Hepatocyte (in vitro differentiated cells): ENCODE data around the gene SMDT1. TPM values are rescaled to one million over a fixed set of nuclear protein-coding genes. Genes with fewer than 3 reads are reported as not detected.
"Not testable (repeated sequence)": the region's sequence is repeated elsewhere in the genome, so short reads cannot be mapped to it uniquely, and the experiment has no call there.

ENCODE experiments used
- DNase-seq: peaks from one replicate; pipeline ENCODE4 v3.0.0-alpha.2; 2016; ENCODE audit warnings: low spot score
- H2AFZ ChIP-seq: fragments of 200-600 bp; sonication (generic); 2 replicates; pipeline ENCODE4 v1.6.0; 2016; ENCODE audit warnings: antibody characterized with exemption, mild to moderate bottlenecking
- H3K27ac ChIP-seq: fragments of 200-600 bp; sonication (generic); 2 replicates; pipeline ENCODE4 v1.5.1; 2016; ENCODE audit warnings: mild to moderate bottlenecking
- H3K27me3 ChIP-seq: fragments of 200-600 bp; sonication (generic); 2 replicates; pipeline ENCODE4 v1.6.1; 2016
- H3K36me3 ChIP-seq: fragments of 200-600 bp; sonication (generic); replicated peaks from 2 replicates; pipeline ENCODE4 v1.5.1; 2016; ENCODE audit warnings: low read depth; ENCODE audit not compliant: insufficient read depth
- H3K4me1 ChIP-seq: fragments of 200-600 bp; sonication (generic); 2 replicates; pipeline ENCODE4 v1.5.1; 2016; ENCODE audit warnings: mild to moderate bottlenecking, moderate library complexity; ENCODE audit not compliant: insufficient read depth
- H3K4me2 ChIP-seq: fragments of 200-600 bp; sonication (generic); 2 replicates; pipeline ENCODE4 v1.6.0; 2016
- H3K4me3 ChIP-seq: fragments of 200-600 bp; sonication (generic); 2 replicates; pipeline ENCODE4 v1.5.1; 2016; ENCODE audit warnings: mild to moderate bottlenecking
- H3K79me2 ChIP-seq: fragments of 200-600 bp; sonication (generic); 2 replicates; pipeline ENCODE4 v1.6.0; 2017; ENCODE audit warnings: mild to moderate bottlenecking
- H3K9me2 ChIP-seq: fragments of 200-600 bp; sonication (generic); replicated peaks from 2 replicates; pipeline ENCODE4 v1.6.0; 2017; ENCODE audit warnings: mild to moderate bottlenecking; ENCODE audit not compliant: insufficient read depth
- H3K9me3 ChIP-seq: fragments of 200-600 bp; sonication (generic); 2 replicates; pipeline ENCODE4 v1.5.1; 2016; ENCODE audit warnings: low read depth, mild to moderate bottlenecking
- H4K20me1 ChIP-seq: fragments of 200-600 bp; sonication (generic); 2 replicates; pipeline ENCODE4 v1.6.0; 2016; ENCODE audit warnings: mild to moderate bottlenecking; ENCODE audit not compliant: insufficient read depth, poor library complexity, severe bottlenecking
- CTCF ChIP-seq: fragments of 200-600 bp; sonication (generic); IDR thresholded peaks from 2 replicates; pipeline ENCODE4 v1.5.1; 2016; ENCODE audit warnings: antibody characterized with exemption, mild to moderate bottlenecking; ENCODE audit not compliant: poor library complexity
- EZH2 ChIP-seq: fragments of 200-600 bp; sonication (generic); IDR thresholded peaks from 2 replicates; pipeline ENCODE4 v1.6.1; 2016; ENCODE audit warnings: antibody characterized with exemption, mild to moderate bottlenecking, borderline replicate concordance
- EZH2phosphoT487 ChIP-seq: fragments of 200-600 bp; sonication (generic); IDR thresholded peaks from one replicate; pipeline ENCODE4 v1.6.1; 2018; ENCODE audit warnings: antibody characterized with exemption, mild to moderate bottlenecking, low read depth, moderate library complexity; ENCODE audit not compliant: unreplicated experiment, severe bottlenecking
- WGBS: methylation state at CpG from one replicate; pipeline ENCODE4 v1.1.6; 2016; ENCODE audit warnings: low lambda C conversion rate; ENCODE audit errors: missing lambda C conversion rate; 5-methylcytosine and 5-hydroxymethylcytosine counted together
- polyA plus RNA-seq: library from polyadenylated mRNA; unstranded; fragments of >200 nt; fragmentation: Nextera tagmentation; extraction: Ambion mirVana; gene quantifications from 2 replicates; pipeline ENCODE4 v1.2.1, GENCODE V29; 2016
- small RNA-seq: library from RNA; depleted of rRNA; stranded (forward); fragments of <200 nt; gene quantifications from one replicate; pipeline ENCODE3, GENCODE V24; 2014
- total RNA-seq: library from RNA; depleted of rRNA; stranded (reverse); fragments of >200 nt; gene quantifications from 2 replicates; pipeline ENCODE4 v1.2.3, GENCODE V29; 2014

SMDT1 gene
- total and polyA plus RNA-seq, 2 experiments from 2014 or later: 10.8 to 145 TPM

GRCh38 chr22:42130182-42130581, 50.7 kb downstream of the SMDT1 start:
- H4K20me1 ChIP-seq, H3K27ac ChIP-seq, H3K4me1 ChIP-seq, H3K9me2 ChIP-seq, H3K79me2 ChIP-seq, H3K4me3 ChIP-seq, H3K4me2 ChIP-seq, H3K9me3 ChIP-seq, DNase-seq, H2AFZ ChIP-seq, H3K27me3 ChIP-seq, H3K36me3 ChIP-seq: not testable (repeated sequence)
- no CpG with 5 or more reads among the region's 7 CpGs for WGBS

- H3K9me2 ChIP-seq, H4K20me1 ChIP-seq, H2AFZ ChIP-seq, H3K4me2 ChIP-seq, H3K27ac ChIP-seq, H3K27me3 ChIP-seq, H3K9me3 ChIP-seq, H3K4me3 ChIP-seq, H3K36me3 ChIP-seq, H3K4me1 ChIP-seq, H3K79me2 ChIP-seq, DNase-seq: not testable (repeated sequence)
- WGBS: 93% methylated on average over 13 of the region's 14 CpGs
These were observed 51.3 kb downstream of the SMDT1 start, which contains the start of gene CYP2D6 for GRCh38 chr22:42130639-42131431. CYP2D6 (minus strand) TSS chr22:42130810; CDS start chr22:42130791, 19 bp downstream.

GRCh38 chr22:42131562-42131961, 52.1 kb downstream of the SMDT1 start:
- H3K9me2 ChIP-seq: no peaks in the 10 kb centered on the region
- H4K20me1 ChIP-seq: no peaks in the 10 kb centered on the region
- TF ChIP-seq EZH2phosphoT487 (no peak), CTCF (no peak), EZH2 (no peak)
- H3K36me3 ChIP-seq: no peaks in the 10 kb centered on the region
- no peaks in the 10 kb centered on the region for H3K9me3 ChIP-seq
- 74% methylated on average over 8 of the region's 8 CpGs for WGBS
- no peak overlapping the region for H2AFZ ChIP-seq
- H3K79me2 ChIP-seq: no peaks in the 10 kb centered on the region
- no peaks in the 10 kb centered on the region for H3K4me1 ChIP-seq
- no peaks in the 10 kb centered on the region for H3K27me3 ChIP-seq
- no peak for DNase-seq
- no peak overlapping the region for H3K4me2 ChIP-seq
- no peak overlapping the region for H3K4me3 ChIP-seq
- no peak overlapping the region for H3K27ac ChIP-seq

- Histone ChIP-seq H3K79me2 (no peaks in the 10 kb centered on the region), H3K27me3 (no peaks in the 10 kb centered on the region), H4K20me1 (no peaks in the 10 kb centered on the region), H3K36me3 (no peaks in the 10 kb centered on the region), H3K4me3 (no peak overlapping the region), H3K4me1 (no peaks in the 10 kb centered on the region), H3K27ac (no peak overlapping the region), H3K9me2 (no peaks in the 10 kb centered on the region), H3K9me3 (no peaks in the 10 kb centered on the region), H3K4me2 (no peak overlapping the region), H2AFZ (no peak overlapping the region)
- WGBS: 89% methylated on average over 12 of the region's 13 CpGs
- DNase-seq: no peak
- no peak for TF ChIP-seq CTCF
- no peak for TF ChIP-seq EZH2phosphoT487
- TF ChIP-seq EZH2: no peak
These were observed 53.0 kb downstream of the SMDT1 start for GRCh38 chr22:42132457-42132856.

Small RNA genes lying within 50 kb of the gene (small RNA-seq; reads per million reads assigned to genes)
- not detected for gene SNORD13P1

Other genes starting within 250 kb of the SMDT1 start
- 109 and 114 TPM in 2 replicates for gene SREBF2, start 246.6 kb upstream of the SMDT1 start, total RNA-seq
- gene SREBF2, start 246.6 kb upstream of the SMDT1 start, polyA plus RNA-seq: 96.3 and 113 TPM in 2 replicates
- gene SHISA8, start 164.6 kb upstream of the SMDT1 start, total RNA-seq: not detected in 2 replicates
- gene SHISA8, start 164.6 kb upstream of the SMDT1 start, polyA plus RNA-seq: 0.33 TPM in 1 of 2 replicates, not detected in the other
- gene TNFRSF13C, start 152.9 kb upstream of the SMDT1 start, total RNA-seq: 0.07 and 0.12 TPM in 2 replicates
- gene TNFRSF13C, start 152.9 kb upstream of the SMDT1 start, polyA plus RNA-seq: 0.18 and 0.52 TPM in 2 replicates
- 6.7 and 8.1 TPM in 2 replicates for gene CENPM, start 132.5 kb upstream of the SMDT1 start, total RNA-seq
- gene CENPM, start 132.5 kb upstream of the SMDT1 start, polyA plus RNA-seq: 13.4 and 14.9 TPM in 2 replicates
- 1.5 and 2.2 TPM in 2 replicates for gene SEPTIN3, start 110.3 kb upstream of the SMDT1 start, total RNA-seq
- gene SEPTIN3, start 110.3 kb upstream of the SMDT1 start, polyA plus RNA-seq: 1.5 and 1.6 TPM in 2 replicates
- not detected in 2 replicates for gene WBP2NL, start 80.9 kb upstream of the SMDT1 start, total RNA-seq
- gene WBP2NL, start 80.9 kb upstream of the SMDT1 start, polyA plus RNA-seq: not detected in 2 replicates
- 24.2 and 24.6 TPM in 2 replicates for gene NAGA, start 8.9 kb upstream of the SMDT1 start, total RNA-seq
- 23.8 and 31.1 TPM in 2 replicates for gene NAGA, start 8.9 kb upstream of the SMDT1 start, polyA plus RNA-seq
- 5.4 and 10.4 TPM in 2 replicates for gene PHETA2, start 5.5 kb upstream of the SMDT1 start, total RNA-seq
- gene PHETA2, start 5.5 kb upstream of the SMDT1 start, polyA plus RNA-seq: 8.3 and 9.3 TPM in 2 replicates
- gene NDUFA6, start 11.1 kb downstream of the SMDT1 start, total RNA-seq: 97.4 and 98.5 TPM in 2 replicates
- gene NDUFA6, start 11.1 kb downstream of the SMDT1 start, polyA plus RNA-seq: 182 and 183 TPM in 2 replicates
- 2.2 and 3.8 TPM in 2 replicates for gene CYP2D6, start 51.1 kb downstream of the SMDT1 start, total RNA-seq
- 5.0 and 6.1 TPM in 2 replicates for gene CYP2D6, start 51.1 kb downstream of the SMDT1 start, polyA plus RNA-seq
- gene TCF20, start 191.0 kb downstream of the SMDT1 start, total RNA-seq: 31.1 and 34.3 TPM in 2 replicates
- 5.0 and 5.9 TPM in 2 replicates for gene TCF20, start 191.0 kb downstream of the SMDT1 start, polyA plus RNA-seq